Sciatic nerve (tissue), 2 donors: Measurements from ENCODE around the gene ABCC10. TPM values are rescaled to one million over a fixed set of nuclear protein-coding genes. Genes with fewer than 3 reads are reported as not detected.
"Not testable (repeated sequence)": the region's sequence is repeated elsewhere in the genome, so short reads cannot be mapped to it uniquely, and the experiment has no call there.

Experiments
- ATAC-seq: fragments of 200-7000 bp; cut with Tn5 transposase; one replicate; pipeline ENCODE4 v1.9.1; 2020; ENCODE audit warnings: mild to moderate bottlenecking, moderate library complexity
- DNase-seq: peaks from one replicate; pipeline ENCODE4 v3.0.0-alpha.2; 2020; ENCODE audit warnings: low spot score
- intact Hi-C: fragments of 100-400 bp; cut with DNase I; formaldehyde crosslinking; loops from one replicate; pipeline ENCODE4 v1.14.2; 2022
- total RNA-seq: library from RNA; stranded (reverse); fragmentation: NEBNext Ultra II Directional; extraction: Animal tissue kit (Norgen Biotek cat#: 25700); gene quantifications from one replicate; pipeline ENCODE4 v1.2.1, GENCODE V29; 2021
- donor health status: DM: no; HTN: no; CAD: no.
- donor health status: DM: no; HTN: no; CAD: no.

The ABCC10 gene
- total RNA-seq, 1 donor from 2014 or later: 31.7 TPM

DNA sequence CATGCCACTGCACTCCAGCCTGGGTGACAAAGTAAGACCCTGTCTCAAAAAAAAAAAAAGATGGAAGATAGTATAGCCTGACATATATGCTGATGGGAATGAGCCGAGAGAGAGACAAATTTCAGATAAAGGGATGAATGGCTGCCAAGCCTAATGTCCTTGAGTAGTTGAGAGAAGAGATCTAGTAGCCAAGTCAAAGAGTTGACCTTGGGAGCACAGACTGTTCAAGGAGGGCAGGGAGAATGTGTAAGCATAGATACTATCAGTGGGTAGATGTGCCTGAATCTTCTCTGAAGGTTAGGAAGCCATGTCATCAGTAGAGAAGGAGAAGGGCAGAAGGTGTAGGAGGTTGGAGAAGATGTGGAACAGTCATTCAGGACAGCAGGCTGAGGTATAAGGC lies 20.0 kb upstream of the ABCC10 start:
- DNase-seq: no peak
- intact Hi-C loops: no loop called here
- ATAC-seq: no peak

DNA sequence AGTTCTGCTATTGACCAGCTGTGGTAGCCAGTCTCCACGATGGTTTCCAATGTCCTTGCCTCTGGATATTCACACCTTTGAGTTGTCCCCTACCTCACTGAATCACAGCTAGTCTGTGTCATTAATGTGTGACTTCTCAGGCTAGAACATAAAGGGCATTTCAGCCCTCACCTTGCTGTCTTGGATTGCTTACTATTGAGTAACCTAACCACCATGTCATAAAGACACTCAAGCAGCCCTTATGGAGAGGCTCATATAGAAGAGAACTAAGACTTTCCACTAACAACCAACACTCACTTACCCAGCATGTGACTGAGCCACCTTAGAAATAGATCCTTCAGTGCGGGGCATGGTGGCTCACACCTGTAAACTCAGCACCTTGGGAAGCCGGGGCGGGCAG lies 19.1 kb upstream of the ABCC10 start:
- intact Hi-C loops: no loop called here
- DNase-seq: no peak

DNA sequence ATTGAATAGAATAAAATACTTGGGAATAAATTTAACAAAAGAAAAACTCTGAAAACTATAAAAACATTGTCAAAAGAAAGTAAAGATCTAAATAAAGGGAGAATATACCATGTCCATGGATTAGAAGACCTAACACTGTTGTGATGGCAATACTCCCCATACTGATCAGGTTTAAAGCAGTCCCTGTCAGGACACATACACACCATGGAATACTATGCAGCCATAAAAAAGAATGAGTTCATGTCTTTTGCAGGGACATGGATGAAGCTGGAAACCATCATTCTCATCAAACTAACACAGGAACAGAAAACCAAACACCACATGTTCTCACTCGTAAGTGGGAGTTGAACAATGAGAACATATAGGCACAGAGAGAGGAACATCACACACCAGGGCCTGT lies 16.6 kb upstream of the ABCC10 start:
- ATAC-seq, DNase-seq, intact Hi-C loops: not testable (repeated sequence)

More for the DNA sequence above, 19.1 kb upstream of the ABCC10 start:
- no peak for ATAC-seq

DNA sequence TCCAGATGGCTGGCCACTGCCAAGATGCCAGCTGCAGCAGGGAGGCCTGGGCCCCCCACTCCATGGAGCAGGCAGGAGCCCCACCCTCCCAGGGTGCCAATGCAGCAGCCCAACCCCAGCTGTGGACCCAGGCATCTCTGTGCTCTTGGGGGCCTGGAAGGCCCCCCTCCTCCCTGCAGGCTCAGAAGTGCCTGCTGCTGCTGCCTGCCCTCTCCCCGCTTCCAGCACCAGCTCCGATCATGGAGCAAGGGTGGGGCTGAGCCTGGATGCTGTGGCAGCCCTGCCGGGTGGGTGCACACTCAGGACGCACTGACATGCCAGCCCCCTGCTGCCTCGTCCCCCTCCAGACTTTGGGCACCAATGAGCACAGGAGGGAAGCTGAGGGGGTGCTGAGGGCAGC lies 14.8 kb upstream of the ABCC10 start:
- no peak for ATAC-seq
- DNase-seq: no peak
- intact Hi-C loops: no loop called here

DNA sequence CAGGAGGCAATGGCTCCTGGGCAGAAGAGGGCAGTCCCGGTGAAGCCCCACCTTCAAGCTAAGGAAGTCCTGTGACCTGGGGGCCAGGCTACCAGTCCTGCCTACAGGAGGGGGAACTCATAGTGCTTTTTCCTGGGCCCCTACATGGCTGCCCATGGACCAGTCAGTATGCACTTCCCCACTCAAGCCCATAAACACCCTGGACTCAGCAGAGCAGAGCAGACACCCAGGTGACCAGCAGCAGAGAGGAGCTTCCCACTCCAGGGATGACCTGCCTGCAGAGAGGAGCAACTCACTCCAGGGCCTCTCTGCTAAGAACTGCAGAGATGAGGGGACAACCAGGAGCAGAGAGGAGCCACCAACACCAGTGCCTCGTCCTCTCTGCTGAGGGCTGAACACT lies 14.3 kb upstream of the ABCC10 start:
- DNase-seq: no peak
- intact Hi-C loops: no loop called here
- no peak for ATAC-seq

DNA sequence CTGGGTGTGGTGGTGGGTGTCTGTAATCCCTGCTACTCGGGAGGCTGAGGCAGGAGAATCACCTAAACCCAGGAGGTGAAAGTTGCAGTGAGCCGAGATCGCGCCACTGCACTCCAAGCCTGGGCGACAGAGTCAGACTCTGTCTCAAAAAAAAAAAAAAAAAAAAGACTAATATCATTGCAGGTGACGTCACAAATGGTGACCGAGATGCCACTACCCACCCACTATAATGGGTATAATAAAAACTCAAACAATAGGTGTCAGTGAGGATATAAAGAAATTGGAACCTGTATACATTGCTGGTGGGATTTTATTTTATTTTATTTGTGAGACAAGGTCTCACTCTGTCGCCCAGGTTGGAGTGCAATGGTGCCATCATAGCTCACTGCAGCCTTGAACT lies 12.1 kb upstream of the ABCC10 start:
- intact Hi-C loops: not testable (repeated sequence)

DNA sequence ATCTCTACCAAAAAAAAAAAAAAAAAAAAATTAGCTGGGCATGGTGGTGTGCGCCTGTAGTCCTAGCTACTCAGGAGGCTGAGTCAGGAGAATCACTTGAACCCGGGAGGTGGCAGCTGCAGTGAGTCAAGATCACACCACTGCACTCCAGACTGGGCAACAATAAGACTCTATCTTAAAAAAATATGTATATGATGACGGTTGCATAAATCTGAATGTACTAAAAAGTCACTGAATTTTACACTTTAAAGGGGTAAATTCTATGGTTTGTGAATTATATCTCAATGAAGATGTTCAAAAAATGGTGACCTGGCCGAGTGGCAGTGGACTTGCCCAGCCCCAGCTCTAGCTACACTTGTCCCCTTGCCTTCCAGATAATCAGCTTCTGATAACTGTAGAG lies 10.4 kb upstream of the ABCC10 start:
- ATAC-seq (no peak), DNase-seq (no peak)
- intact Hi-C loops: no loop called here

More for the DNA sequence above, 12.1 kb upstream of the ABCC10 start:
- ATAC-seq, DNase-seq: not testable (repeated sequence)

DNA sequence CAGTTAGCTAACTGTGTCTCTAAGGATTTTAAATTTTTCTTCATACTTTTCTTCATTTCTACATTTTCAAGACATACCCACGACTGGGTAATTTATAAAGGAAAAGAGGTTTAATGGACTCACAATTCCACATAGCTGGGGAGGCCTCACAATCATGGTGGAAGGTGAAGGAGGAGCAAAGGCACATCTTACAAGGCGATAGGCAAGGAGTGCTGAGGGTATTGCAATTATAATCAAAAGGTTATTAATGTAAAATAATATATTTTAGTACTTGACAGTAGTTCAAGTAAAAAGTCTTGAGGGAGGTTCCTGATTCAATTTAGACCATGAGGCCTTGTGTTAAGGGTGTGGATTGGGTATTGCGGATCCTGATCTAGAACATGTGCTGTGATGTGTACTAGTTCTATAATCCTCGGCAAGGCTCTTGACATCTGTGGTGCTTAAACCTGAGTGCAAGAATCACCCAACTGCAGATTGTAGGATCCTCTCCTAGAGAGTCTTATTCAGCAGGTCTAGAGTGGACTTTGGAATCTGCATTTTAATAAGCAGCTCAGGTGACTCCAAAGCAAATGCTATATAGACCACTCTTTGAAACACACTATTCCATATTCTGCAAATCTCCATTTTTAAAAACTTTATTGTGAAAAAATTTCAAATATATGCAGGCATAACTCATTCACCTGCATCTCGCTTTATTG lies 7.2 kb upstream of the ABCC10 start:
- DNase-seq: no peak
- no peak for ATAC-seq
- intact Hi-C loops: no loop called here

DNA sequence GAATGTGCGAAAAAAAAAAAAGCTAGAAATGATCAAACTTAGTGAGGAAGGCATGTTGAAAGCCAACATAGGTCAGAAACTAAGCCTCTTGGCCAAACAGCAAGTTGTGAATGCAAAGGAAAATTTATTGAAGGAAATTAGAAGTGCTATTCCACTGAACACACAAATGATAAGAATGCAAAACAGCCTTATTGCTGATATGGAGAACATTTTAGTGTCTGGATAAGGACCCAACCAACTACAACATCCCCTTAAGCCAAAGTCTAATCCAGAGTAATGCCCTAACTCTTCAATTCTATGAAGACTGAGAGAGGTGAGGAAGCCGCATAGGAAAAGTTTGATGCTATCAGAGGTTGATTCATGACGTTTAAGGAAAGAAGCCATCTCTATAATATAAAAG lies 5.5 kb upstream of the ABCC10 start:
- DNase-seq: no peak
- intact Hi-C loops: no loop called here
- ATAC-seq: no peak

DNA sequence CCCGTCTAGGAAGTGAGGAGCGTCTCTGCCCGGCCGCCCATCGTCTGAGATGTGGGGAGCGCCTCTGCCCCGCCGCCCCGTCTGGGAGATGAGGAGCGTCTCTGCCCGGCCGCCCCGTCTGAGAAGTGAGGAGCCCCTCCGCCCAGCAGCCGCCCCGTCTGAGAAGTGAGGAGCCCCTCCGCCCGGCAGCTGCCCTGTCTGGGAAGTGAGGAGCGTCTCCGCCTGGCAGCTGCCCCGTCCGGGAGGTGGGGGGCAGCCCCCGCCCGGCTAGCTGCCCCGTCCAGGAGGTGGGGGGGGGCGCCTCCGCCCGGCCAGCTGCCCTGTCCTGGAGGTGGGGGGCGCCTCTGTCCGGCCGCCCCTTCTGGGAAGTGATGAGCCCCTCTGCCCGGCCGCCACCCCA lies 2.3 kb upstream of the ABCC10 start:
- intact Hi-C loops, ATAC-seq, DNase-seq: not testable (repeated sequence)

DNA sequence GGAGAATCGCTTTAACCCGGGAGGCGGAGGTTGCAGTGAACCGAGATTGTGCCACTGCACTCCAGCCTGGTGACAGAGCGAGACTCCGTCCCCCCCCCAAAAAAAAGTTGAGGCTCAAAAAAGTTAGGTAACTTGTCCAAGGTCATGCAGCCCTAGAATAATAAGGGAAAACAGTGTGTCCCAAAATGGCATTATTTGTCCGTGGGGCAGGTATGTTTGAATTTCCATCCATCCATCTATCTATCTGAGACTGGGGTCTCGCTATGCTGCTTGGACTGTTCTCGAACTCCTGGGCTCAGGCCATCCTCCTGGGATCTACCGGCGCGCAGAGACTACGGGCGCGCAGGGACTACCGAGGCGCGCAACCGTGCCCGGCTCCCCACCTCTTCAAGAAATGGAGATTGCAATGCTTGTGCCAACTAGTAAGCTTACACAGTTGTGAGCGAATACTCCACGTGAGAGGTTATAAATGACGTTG lies 374 bp upstream of the ABCC10 start:
- no peak for DNase-seq
- intact Hi-C loops: no loop called here
- ATAC-seq: no peak

DNA sequence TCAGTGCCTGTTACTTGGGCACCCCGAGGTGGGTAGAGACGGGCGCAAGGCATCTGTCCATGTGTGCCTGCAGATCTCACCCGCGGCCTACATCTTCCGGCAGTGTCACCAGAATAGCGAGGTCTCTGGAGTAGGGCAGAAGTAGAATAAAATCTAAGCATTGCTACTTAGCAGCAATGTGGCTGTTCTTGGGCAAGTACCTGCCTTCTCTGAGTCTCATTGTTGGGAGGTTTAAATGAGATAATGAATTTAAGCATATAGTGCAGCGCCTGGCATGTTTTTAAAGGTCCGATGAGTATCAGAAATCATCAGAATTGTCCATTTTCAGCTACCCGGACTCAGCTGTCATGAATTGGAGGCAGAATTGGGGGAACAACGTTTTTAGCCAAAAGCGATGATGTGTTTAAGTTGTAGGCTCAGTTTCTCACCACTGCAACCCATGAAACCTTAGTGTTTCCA lies 800 bp downstream of the ABCC10 start:
- ATAC-seq (no peak), DNase-seq (no peak)
- intact Hi-C loops: no loop called here

DNA sequence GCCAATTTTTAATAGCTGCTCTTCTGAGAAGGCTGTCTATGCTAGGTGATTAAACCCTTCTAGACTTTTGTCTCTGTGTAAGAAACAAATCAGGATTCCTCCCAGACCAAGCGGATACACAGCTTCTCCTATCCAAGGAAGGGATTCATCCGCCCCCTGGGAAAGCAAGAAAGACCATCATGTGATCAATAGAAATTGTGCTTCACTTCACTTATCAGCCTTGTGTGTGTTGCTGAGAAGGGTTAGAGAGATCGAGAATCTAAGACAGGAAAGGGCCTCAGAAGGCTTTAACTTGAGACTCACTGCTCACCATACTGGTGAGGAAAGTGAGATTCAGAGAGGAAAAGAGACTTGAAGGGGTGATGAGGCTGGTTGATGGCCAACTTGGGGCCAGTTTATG lies 1.5 kb downstream of the ABCC10 start:
- ATAC-seq: no peak
- intact Hi-C loops: no loop called here

DNA sequence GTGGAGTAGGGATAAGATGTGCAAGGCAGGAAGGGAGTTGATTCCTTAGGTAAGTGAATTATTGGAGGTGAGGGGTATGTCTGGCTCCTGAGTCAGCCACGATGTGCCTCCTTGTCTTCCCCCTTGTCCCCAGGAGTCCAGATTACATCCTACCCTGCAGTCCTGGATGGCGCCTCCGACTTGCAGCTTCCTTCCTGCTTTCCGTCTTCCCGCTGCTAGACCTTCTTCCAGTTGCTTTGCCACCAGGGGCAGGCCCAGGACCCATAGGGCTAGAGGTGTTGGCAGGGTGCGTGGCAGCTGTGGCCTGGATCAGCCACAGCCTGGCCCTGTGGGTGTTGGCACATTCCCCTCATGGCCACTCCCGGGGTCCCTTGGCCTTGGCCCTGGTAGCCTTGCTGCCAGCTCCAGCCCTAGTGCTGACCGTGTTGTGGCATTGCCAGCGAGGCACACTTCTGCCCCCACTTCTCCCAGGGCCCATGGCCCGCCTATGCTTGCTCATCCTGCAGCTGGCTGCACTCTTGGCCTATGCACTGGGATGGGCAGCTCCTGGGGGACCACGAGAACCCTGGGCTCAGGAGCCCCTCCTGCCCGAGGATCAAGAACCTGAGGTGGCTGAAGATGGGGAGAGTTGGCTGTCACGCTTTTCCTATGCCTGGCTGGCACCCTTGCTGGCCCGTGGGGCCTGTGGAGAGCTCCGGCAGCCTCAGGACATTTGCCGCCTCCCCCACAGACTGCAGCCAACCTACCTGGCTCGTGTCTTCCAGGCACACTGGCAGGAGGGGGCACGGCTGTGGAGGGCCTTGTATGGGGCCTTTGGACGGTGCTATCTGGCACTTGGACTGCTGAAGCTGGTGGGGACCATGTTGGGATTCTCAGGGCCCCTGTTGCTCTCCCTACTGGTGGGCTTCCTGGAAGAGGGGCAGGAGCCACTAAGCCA lies 4.9 kb downstream of the ABCC10 start:
- intact Hi-C loops: no loop called here
- no peak for ATAC-seq
- no peak for DNase-seq

More for the DNA sequence above, 1.5 kb downstream of the ABCC10 start:
- DNase-seq: no peak

DNA sequence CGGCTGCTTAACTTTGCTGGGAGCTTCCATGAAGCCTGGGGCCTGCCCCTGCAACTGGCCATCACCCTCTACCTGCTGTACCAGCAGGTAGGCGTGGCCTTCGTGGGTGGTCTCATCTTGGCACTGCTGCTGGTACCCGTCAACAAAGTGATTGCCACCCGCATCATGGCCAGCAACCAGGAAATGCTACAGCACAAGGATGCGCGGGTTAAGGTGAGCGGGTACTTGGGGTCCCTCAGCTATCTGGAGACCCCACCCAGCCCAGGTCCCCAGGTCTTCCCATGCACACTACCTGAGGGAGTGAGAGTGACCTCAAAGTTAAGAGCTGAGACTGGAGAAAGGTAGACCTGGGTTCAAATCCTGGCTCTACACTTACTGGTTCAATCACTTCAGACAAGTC lies 5.8 kb downstream of the ABCC10 start:
- intact Hi-C loops: no loop called here
- no peak for ATAC-seq
- no peak for DNase-seq

DNA sequence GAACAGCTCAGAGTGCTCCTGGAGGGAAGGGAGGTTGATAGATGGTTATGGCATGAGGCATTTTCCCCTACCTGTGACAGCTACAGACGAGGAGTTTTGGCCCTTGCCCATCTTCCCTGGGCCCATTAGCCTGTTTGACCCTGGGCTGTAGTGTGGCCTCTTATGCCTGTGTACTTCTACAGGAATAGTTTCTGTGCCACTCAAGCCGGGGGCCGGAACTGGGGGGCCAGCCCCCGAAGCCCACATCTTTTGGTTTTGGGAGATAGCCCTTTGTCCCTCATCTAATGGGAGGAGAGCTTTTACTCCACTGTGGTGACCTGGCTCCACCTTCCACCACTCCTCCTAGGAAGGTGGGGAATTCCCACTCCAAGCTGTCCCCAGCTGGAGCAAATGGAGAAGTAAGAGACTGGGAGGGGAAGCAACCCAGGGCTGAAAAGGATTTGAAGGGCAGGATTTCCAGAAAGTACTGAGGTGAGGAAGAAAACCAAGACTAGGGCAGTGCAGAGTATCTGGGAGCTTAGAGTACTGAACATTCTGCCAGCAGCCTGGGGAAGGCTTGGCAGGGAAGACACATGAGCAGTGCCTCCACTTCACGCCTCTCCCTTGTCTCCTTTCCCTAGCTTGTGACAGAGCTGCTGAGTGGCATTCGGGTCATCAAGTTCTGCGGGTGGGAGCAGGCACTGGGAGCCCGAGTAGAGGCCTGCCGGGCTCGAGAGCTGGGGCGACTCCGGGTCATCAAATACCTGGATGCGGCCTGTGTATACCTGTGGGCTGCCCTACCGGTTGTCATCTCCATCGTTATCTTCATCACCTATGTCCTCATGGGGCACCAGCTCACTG lies 6.9 kb downstream of the ABCC10 start:
- intact Hi-C loops: no loop called here
- no peak for ATAC-seq
- no peak for DNase-seq

DNA sequence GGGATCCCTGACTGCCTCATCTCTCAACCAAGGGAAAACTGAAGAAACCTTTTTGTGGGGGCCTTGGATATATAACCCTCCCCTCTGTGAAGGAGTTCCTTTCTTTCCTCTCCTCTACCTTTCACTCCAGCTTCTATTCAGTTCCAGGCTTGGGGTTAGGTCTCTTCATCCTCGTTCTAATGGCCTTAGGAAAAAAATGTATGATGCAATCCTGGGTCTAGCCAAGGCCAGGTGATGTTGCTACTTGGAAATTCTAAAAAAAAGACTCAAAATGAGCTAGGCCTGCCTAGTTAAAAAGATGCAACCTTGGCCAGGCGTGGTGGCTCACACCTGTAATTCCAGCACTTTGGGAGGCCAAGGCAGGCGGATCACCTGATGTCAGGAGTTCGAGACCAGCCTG lies 7.6 kb downstream of the ABCC10 start:
- DNase-seq (no peak), ATAC-seq (no peak)
- intact Hi-C loops: no loop called here

DNA sequence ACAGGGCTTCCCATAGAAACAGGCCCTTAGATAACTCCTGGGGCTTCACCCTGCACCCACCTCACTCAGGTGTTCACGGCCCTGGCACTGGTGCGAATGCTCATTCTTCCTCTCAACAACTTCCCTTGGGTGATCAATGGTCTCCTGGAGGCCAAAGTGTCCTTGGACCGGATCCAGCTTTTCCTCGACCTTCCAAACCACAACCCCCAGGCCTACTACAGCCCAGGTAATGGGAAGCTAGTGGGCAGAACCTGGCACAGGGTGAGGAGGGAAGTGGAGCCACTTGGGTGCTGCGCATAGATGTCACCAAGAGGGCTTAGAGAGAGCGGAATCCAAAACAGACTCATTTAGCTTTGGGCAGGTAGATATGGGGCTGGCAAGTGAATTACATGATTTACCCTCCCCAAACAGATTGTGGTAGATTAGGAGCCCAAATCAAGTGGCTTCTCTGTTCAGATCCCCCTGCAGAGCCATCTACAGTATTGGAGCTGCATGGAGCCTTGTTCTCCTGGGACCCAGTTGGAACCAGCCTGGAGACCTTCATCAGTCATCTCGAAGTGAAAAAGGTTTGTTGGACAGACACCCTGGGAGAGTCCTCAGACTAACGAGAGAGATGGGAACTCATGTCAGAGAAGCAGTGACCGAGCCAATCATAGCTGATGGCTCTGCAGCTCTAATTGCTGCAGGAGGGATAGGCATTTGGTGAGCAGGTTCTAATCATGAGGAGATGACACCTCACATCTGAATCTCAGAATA lies 8.5 kb downstream of the ABCC10 start:
- no peak for ATAC-seq
- no peak for DNase-seq
- intact Hi-C loops: no loop called here
